GM18505 (cell line): ENCODE results near the gene CD84.
"Not testable (repeated sequence)": the region's sequence is repeated elsewhere in the genome, so short reads cannot be mapped to it uniquely, and the experiment has no call there.

ENCODE experiments used
- ATAC-seq: cut with Tn5 transposase; IDR thresholded peaks from one replicate; pipeline ENCODE4 v1.9.1; 2021; ENCODE audit not compliant: unreplicated experiment
- POLR2A ChIP-seq: IDR thresholded peaks from 4 replicates; pipeline ENCODE4 v1.6.1; 2011; ENCODE audit warnings: borderline replicate concordance; ENCODE audit not compliant: insufficient read depth, insufficient read length; ENCODE audit errors: extremely low read depth

Gene CD84

DNA sequence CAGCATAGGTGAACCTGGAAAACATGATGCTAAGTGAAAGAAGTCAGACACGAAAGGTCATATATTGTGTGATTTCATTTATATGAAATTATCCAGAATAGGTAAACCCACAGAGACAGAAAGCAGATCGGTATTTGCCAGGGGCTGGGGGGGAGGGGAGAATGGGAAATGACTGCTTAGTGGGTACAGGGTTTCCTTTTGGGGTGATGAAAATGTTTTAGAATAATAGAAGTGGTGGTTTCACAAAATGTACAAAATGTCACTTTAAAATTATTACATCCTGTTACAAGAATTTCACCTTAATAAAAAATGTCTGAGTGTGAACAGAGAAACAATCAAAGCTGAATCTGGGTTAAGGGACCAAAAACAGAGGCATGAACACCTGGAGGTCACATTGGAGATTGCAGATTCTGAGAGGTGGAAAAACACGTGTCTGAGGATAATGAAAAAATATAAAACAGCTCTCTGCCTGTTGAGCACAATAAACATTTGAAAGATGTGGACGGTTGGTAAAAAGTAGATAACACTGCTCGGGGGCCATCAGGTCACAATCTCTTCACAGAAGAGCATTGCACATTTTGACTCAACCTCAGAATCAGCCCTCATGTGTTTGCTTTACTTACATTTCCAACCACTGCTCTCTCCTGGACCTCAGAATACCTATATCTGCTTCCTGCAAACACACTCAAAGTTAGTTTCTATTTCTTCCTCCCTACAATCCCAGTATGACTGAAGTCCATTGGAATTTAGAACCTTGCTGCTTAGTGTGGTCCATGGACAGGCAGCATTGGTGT lies 59.5 kb downstream of the CD84 start:
- ATAC-seq: no peak

DNA sequence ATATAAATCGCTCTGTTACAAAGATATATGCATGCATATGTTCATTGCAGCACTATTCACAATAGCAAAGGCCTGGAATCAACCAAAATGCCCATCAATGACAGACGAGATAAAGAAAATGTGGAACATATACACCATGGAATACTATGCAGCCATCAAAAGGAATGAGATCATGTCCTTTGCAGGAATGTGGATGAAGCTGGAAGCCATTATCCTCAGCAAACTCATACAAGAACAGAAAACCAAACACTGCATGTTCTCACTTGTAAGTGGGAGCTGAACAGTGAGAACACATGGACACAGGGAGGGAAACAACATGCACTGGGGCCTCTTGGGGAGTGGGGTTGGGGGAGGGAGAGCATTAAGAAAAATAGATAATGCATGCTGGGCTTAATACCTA lies 61.8 kb downstream of the CD84 start:
- not testable (repeated sequence) for ATAC-seq

More for the DNA sequence above, 59.5 kb downstream of the CD84 start:
- peak; percentile 48 for TF ChIP-seq POLR2A

DNA sequence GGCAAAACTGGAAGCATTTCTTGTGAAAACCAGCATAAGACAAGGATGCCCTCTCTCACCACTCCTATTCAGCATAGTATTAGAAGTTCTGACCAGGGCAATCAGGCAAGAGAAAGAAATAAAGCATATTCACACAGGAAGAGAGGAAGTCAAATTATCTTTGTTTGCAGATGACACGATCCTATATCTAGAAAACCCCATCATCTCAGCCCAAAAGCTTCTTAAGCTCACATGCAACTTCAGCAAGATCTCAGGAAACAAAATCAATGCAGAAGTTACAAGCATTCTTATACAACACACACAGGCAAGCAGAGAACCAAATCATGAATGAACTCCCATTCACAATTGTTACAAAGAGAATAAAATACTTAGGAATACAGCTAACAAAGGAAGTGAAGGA lies 63.4 kb downstream of the CD84 start:
- not testable (repeated sequence) for ATAC-seq

DNA sequence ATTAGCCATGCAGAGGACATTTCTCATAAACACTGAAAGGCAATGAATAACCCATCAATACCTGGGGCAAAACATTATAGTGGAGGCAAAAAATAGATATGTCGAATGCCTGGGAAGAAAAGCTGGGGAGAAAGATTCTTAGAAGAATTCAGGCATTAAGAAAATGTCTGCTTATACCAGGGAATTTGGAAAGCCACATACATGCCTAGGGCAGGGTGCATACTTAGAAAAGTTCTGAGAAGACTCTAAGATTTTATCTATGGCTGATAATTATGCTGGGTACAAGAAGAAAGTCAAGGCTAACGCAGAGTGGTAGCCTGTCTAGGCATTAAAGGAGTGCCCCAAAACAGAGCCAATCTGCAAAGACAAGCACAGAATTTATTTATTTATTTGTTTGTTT lies 74.6 kb downstream of the CD84 start:
- no peak for TF ChIP-seq POLR2A
- ATAC-seq: no peak

DNA sequence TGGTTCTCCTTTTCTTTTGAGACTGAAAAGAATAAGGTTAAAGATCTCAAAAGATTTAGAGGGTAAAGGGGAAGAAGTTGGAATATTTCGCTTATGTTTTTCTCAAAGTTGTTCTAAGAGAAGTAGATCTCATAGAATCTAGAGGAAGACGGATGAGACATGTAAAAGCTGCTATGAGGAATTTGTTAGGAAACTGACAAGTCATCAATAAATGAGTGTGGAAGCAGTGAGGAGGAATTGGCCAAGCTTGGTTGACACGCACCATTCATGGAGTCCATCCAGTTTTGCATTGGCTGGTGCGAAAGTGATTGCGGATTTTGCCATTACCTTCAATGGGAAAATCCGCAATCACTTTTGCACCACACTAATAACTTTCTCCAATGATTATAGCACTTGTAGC lies 76.2 kb downstream of the CD84 start:
- no peak for ATAC-seq
- no peak for TF ChIP-seq POLR2A

DNA sequence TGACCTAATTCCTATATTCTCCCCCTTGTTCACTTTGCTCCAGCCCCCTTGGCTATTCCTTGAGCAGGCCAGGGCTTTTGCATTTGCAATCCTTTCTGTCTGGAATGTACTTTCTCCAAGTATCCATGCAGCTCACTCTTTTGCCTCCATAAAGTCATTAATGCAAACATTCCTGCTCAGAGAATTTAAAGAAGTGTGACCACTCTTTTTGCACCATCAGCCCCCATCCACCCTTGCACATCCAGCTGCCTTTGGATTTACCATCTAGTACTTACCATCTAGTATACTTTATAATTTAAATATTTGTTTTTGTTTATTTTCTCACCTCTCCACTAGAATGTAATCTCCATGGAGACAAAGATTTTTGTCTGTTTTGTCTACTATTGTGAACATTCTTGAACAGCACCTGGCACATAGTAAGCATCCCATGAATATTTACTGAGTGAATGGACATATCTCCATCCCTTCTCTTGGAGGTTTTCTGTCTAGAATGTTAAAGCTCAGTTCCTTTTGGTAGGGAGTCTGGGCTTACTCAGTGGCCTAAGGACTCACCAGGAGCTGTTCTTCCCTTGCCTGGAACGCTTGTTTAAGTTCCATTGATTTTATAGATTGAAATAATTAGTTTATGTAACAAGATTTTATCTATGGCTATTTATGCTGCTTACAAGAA lies 78.8 kb downstream of the CD84 start:
- no peak for TF ChIP-seq POLR2A
- no peak for ATAC-seq

DNA sequence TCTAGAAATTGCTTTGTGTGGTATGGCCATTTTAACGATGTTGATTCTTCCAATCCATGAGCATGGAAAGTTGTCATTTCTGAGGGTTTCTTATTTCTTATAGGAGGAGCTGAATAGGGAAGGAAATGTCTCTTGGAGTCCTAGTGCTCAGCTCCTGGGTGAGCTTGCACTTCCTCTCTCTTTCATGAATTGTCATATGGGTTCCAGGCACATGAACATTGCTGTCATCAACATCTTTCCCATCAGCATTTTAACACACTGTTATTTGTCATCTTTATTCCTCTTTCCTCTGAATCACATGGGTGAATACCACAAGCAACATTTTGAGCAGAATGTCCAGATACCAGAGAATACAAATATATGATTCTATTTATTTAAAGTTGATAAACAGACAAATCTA lies 79.7 kb downstream of the CD84 start:
- no peak for ATAC-seq
- TF ChIP-seq POLR2A: no peak

DNA sequence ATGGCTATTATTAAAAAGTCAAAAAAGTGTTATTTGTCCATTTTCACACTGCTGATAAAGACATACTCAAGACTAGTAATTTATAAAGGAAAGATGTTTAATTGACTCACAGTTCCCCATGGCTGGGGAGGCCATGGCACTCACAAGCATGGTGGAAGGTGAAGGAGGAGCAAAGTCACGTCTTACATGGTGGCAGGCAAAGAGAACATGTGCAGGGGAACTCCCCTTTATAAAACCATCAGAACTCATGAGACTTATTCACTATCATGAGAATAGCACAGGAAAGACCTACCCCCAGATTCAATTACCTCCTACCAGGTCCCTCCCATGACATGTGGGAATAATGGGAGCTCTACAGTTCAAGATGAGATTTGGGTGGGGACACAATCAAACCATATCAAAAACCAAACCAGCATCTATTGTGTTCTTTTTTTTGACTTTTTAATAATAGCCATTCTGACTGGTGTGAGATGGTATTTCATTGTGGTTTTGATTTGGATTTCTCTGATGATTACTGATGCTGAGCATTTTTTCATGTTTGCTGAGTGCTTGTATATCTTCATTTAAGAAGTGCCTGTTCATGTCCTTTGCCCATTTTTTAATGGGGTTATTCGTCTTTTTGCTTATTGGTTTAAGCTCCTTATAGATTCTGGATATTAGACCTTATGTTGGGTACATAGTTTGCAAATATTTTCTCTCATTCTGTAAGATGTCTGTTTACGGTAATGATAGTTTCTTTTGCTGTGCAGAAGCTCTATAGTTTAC lies 80.8 kb downstream of the CD84 start:
- ATAC-seq: not testable (repeated sequence)

DNA sequence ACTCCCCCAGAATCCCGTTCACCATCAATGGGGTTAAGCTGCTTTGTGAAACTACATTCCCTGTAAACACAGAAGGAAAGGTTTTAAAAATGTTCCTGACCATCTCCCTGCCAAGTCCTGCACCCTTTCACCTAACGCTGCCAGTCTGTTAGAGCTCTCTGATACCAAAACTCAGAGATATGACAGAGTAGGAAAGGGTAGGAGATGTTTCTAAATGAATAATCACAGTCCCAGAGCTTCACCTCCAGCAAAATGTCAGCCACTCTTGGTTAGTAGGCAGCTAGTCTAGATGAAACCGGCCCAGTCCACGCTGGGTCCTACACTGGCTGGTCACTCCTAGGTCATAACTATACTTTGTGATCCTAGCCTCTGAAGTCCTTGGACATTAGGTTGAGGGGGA lies 83.0 kb downstream of the CD84 start:
- TF ChIP-seq POLR2A: no peak
- no peak for ATAC-seq

DNA sequence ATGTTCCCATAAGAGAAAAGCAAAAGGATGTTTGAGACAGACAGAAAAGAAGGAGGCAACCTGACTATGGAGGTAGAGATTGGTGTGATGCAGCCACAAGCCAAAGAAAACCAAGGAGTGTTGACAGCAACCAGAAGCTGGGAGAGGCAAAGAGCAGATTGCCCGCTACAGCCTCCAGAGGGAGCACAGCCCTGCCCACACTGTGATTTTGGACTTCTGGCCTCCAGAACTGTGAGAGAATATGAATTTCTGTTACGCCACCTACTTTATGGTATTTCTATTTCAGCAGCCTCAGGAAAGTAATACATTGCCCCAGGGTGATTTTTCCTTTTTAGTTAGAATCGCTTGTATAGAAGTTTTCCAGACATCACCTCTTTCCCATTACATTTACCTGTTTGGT lies 84.7 kb downstream of the CD84 start:
- no peak for TF ChIP-seq POLR2A
- no peak for ATAC-seq

DNA sequence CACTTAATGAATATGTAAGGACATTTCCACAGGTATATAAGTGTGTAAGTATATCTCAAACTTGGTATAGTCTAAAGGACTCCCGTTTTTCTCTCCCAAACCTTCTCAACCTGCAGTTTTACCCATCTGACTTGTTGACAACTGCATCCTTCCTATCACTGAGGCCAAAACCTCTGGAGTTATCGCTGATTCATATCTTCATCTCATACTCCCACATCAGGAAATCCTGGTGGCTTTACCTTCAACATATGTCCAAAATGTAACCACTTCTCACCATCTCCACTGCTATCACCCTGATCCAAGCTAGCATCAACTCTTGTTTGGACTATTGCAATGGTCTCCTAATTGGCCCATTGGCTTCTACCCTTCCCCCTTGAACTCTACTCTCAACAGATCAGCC lies 86.7 kb downstream of the CD84 start:
- no peak for TF ChIP-seq POLR2A
- ATAC-seq: no peak

DNA sequence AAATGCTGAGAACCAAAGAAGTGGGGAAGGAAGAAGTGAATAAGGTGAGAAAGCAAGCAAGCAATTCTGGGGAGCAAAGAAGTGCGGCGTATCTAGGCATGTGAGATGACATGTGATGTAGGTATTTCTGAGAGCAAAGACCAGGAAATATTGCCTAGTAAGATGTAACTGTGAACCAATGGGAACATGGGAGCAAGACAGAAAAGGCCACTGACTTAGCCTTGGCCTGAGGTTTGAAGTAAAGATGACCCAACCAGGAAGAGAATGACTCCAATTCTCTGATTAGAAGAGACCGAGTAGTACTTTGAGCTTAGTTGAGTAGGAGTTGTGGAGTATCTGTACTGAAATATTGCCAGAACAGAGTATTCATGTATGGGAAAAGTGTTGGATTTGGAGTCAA lies 87.3 kb downstream of the CD84 start:
- TF ChIP-seq POLR2A: no peak
- ATAC-seq: no peak
